Fibroblast of pulmonary artery (primary cell): Measurements from ENCODE around the gene GRP.
A peak's percentile ranks its signal among the peaks of the same experiment; 100 is the strongest.

Source experiments
- DNase-seq: peaks from one replicate; pipeline ENCODE4 v3.0.0-alpha.2; 2010; ENCODE audit warnings: low read depth
- H3K4me3 ChIP-seq: replicated peaks from 2 replicates; pipeline ENCODE4 v1.5.1; 2011; ENCODE audit warnings: low read depth, mild to moderate bottlenecking, control low read depth, low read length, moderate library complexity
- CTCF ChIP-seq: IDR thresholded peaks from 2 replicates; pipeline ENCODE4 v1.5.1; 2011; ENCODE audit warnings: mild to moderate bottlenecking, control low read depth, low read length, inconsistent platforms; ENCODE audit errors: missing control alignments

Gene GRP

DNA sequence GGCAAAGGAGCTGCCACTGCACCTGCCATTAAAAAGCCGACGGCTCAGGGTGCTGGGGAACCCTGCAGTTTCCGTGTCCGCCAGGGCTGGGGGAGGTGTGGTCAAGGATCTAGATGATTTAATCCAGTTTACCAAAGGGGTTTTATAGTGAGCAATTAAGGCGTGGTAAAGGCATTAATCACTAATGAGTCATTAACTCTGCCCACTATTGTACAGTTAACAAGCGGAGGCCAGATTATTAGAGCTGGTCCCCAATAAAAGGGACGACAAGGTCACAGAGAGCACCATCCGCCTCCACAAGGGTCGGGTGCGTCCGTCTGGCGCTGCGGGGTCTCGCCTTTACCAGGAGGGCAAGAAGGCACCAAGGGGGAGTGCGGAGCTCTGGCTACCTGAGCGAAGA is 43.7 kb downstream of the GRP start:
- no peak overlapping the region for H3K4me3 ChIP-seq
- no peak for TF ChIP-seq CTCF
- DNase-seq = no peak

GRCh38 chr18:59264121-59264571 is 44.2 kb downstream of the GRP start:
- no peak for TF ChIP-seq CTCF
- DNase-seq = no peak
- no peak overlapping the region for H3K4me3 ChIP-seq

DNA sequence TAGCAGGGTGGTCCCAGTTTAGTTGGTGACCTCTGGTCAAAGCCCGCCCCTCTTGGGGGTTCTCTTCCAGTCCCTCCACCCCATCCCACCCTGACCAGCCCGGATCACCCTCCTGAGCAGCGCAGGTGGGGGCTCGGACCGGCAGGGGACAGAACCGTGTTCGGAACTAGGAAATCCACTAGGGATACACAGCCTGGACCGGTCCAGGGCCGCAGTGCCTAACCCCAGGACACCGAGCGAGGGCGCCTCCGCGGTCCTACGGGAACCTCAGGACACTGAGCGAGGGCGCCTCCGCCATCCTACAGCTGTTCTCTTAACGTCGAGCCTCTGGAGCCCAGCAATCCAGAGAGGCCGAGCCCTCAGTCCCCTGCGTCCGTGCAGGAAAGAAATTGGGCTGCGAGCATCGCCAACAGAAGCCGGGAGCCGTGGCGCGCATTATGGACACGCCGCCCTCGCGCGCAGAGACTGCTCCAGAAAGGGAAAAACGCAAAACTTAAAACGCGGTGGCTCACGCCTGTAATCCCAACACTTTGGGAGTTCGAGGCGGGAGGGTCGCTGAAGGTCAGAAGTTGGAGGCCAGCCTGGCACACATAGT is 44.8 kb downstream of the GRP start:
- no peak overlapping the region for H3K4me3 ChIP-seq
- no peak for TF ChIP-seq CTCF
- no peak for DNase-seq

GRCh38 chr18:59265246-59265973 is 45.5 kb downstream of the GRP start:
- DNase-seq = no peak
- TF ChIP-seq CTCF = no peak
- H3K4me3 ChIP-seq = peak overlapping the region; percentile 24

GRCh38 chr18:59265974-59266369 is 46.0 kb downstream of the GRP start:
- no peak for DNase-seq
- H3K4me3 ChIP-seq = no peak overlapping the region
- no peak for TF ChIP-seq CTCF

GRCh38 chr18:59266459-59266858 is 46.5 kb downstream of the GRP start:
- DNase-seq = no peak
- no peak overlapping the region for H3K4me3 ChIP-seq
- TF ChIP-seq CTCF = no peak
